C4-2B (cell line): ENCODE measurements around the gene SLC25A46.

ENCODE experiments used
- CTCF ChIP-seq: fragments of 450-650 bp; conservative IDR thresholded peaks from 2 replicates; pipeline ENCODE4 v1.5.1; 2017; ENCODE audit warnings: mild to moderate bottlenecking
- ZFX ChIP-seq: fragments of 450-650 bp; IDR thresholded peaks from 2 replicates; pipeline ENCODE4 v1.6.1; 2017

- no peak for TF ChIP-seq CTCF
- TF ChIP-seq ZFX = no peak
Observed at GRCh38 chr5:110702300-110702699, 36.5 kb upstream of the SLC25A46 start.
